ENCODE measurements around the gene NHEJ1. TPM values are rescaled to one million over a fixed set of nuclear protein-coding genes. Genes with fewer than 3 reads are reported as not detected.
"Not testable (repeated sequence)": the region's sequence is repeated elsewhere in the genome, so short reads cannot be mapped to it uniquely, and the experiment has no call there.

NHEJ1 gene
- total RNA-seq, 1 experiment from 2014 or later: 16.7 TPM

- no peak overlapping the region for H3K27ac ChIP-seq (ENCODE audit: low read length)
- no peaks in the 10 kb centered on the region for H3K27me3 ChIP-seq (ENCODE audit: low read length)
- H3K9ac ChIP-seq (ENCODE audit: low read length): no peak overlapping the region
- no peaks in the 10 kb centered on the region for H3K9me2 ChIP-seq (replicated peaks; ENCODE audit: low read length)
- peaks cover 5% of the 10 kb centered on the region; the same call in 1 of the 2 replicates for H3K79me2 ChIP-seq (ENCODE audit: low read length)
- no peaks in the 10 kb centered on the region for H3K36me3 ChIP-seq (ENCODE audit: low read depth, low read length)
- no peak for DNase-seq
- H3K4me3 ChIP-seq (ENCODE audit: low read length): no peak overlapping the region
- no peak overlapping the region for H3K4me2 ChIP-seq (ENCODE audit: low read length)
- H3F3A ChIP-seq (ENCODE audit: low read length, unreplicated experiment): no peaks in the 10 kb centered on the region
- no peak for ATAC-seq
- H2AFZ ChIP-seq (ENCODE audit: low read length): no peak overlapping the region
- ChIA-PET POLR2A (ENCODE audit: unreplicated experiment) (no interaction called here), CTCF (no interaction called here)
- H3K9me3 ChIP-seq (ENCODE audit: low read length): no peaks in the 10 kb centered on the region
- TF ChIP-seq EZH2 (IDR thresholded peaks at IDR 0.05; ENCODE audit: low read length, unreplicated experiment): no peak
- no peak for TF ChIP-seq EZH2phosphoT487 (IDR thresholded peaks at IDR 0.05; ENCODE audit: borderline replicate concordance, low read length)
- TF ChIP-seq, protein P1, sequence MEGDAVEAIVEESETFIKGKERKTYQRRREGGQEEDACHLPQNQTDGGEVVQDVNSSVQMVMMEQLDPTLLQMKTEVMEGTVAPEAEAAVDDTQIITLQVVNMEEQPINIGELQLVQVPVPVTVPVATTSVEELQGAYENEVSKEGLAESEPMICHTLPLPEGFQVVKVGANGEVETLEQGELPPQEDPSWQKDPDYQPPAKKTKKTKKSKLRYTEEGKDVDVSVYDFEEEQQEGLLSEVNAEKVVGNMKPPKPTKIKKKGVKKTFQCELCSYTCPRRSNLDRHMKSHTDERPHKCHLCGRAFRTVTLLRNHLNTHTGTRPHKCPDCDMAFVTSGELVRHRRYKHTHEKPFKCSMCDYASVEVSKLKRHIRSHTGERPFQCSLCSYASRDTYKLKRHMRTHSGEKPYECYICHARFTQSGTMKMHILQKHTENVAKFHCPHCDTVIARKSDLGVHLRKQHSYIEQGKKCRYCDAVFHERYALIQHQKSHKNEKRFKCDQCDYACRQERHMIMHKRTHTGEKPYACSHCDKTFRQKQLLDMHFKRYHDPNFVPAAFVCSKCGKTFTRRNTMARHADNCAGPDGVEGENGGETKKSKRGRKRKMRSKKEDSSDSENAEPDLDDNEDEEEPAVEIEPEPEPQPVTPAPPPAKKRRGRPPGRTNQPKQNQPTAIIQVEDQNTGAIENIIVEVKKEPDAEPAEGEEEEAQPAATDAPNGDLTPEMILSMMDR (conservative IDR thresholded peaks at IDR 0.05; ENCODE audit: low read depth, low read length): no peak
- intact Hi-C loops (cut with micrococcal nuclease): no loop called here
- H3K4me1 ChIP-seq (ENCODE audit: insufficient read depth, low read length): peaks cover 20% of the 10 kb centered on the region
- no peaks in the 10 kb centered on the region for H4K20me1 ChIP-seq (ENCODE audit: low read length)
- no TSS peak for BruUV-seq (replicated peaks)
Observed at GRCh38 chr2:219205165-219205538, 44.5 kb upstream of the NHEJ1 start.

DNA sequence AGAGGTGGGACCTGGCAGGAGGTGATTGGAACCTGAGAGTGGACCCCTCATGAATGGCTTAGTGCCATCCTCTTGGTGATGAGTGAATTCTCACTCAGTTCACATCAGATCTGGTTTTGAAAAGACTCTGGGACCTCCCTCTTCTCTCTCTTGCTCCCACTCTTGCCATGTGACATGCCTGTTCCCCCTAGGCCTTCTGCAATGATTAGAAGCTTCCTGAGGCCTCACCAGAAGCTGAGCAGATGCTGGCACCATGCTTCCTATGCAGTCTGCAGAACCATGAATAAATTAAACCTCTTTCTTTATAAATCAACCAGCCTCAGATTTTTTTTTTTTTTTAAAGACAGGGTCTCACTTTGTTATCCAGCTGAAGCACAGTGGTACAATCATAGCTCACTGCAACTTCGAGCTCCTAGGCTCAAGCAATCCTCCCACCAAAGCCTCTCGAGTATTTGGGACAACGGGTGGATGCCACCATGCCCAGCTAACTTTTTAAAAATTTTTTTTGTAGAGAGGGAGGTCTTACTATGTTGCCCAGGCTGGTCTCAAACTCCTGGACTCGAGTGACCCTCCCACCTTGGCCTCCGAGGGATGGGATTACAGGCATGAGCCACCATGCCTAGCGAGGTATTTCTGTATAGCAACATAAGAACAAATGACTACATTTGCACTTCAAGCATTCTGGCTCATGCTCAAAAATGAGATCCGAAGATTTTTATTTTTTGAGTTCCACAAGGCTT is 44.0 kb upstream of the NHEJ1 start:
- Histone ChIP-seq H3K4me3 (ENCODE audit: low read length) (no peak overlapping the region), H3K27me3 (ENCODE audit: low read length) (no peaks in the 10 kb centered on the region), H3K9ac (ENCODE audit: low read length) (no peak overlapping the region), H3K36me3 (ENCODE audit: low read depth, low read length) (no peaks in the 10 kb centered on the region), H3K9me2 (replicated peaks; ENCODE audit: low read length) (no peaks in the 10 kb centered on the region), H3K4me2 (ENCODE audit: low read length) (no peak overlapping the region), H3K4me1 (ENCODE audit: insufficient read depth, low read length) (peaks cover 20% of the 10 kb centered on the region), H3F3A (ENCODE audit: low read length, unreplicated experiment) (no peaks in the 10 kb centered on the region), H3K27ac (ENCODE audit: low read length) (no peak overlapping the region), H3K9me3 (ENCODE audit: low read length) (no peaks in the 10 kb centered on the region), H2AFZ (ENCODE audit: low read length) (no peak overlapping the region), H3K79me2 (ENCODE audit: low read length) (peaks cover 5% of the 10 kb centered on the region; the same call in 1 of the 2 replicates), H4K20me1 (ENCODE audit: low read length) (no peaks in the 10 kb centered on the region)
- ChIA-PET POLR2A (ENCODE audit: unreplicated experiment) (no interaction called here), CTCF (no interaction called here)
- no peak for DNase-seq
- TF ChIP-seq EZH2phosphoT487 (IDR thresholded peaks at IDR 0.05; ENCODE audit: borderline replicate concordance, low read length) (no peak), EZH2 (IDR thresholded peaks at IDR 0.05; ENCODE audit: low read length, unreplicated experiment) (no peak)
- TF ChIP-seq, protein P1 (conservative IDR thresholded peaks at IDR 0.05; ENCODE audit: low read depth, low read length): no peak
- no peak for ATAC-seq
- BruUV-seq (replicated peaks): no TSS peak
- intact Hi-C loops (cut with micrococcal nuclease): no loop called here

DNA sequence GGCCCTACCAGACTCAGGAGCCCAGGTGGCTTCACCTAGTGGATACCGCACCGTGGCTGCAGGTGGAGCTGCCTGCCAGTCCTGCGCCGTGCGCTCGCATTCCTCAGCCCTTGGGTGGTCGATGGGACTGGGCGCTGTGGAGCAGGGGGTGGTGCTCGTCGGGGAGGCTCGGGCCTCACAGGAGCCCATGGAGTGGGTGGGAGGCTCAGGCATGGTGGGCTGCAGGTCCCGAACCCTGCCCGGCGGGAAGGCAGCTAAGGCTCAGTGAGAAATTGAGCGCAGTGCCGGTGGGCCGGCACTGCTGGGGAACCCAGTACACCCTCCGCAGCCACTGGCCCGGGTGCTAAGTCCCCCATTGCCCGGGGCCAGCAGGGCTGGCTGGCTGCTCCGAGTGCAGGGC is 40.7 kb upstream of the NHEJ1 start:
- H3K27me3 ChIP-seq (ENCODE audit: low read length); H4K20me1 ChIP-seq (ENCODE audit: low read length); intact Hi-C loops (cut with micrococcal nuclease); H3K9me3 ChIP-seq (ENCODE audit: low read length); POLR2A ChIA-PET (ENCODE audit: unreplicated experiment); H2AFZ ChIP-seq (ENCODE audit: low read length); H3K79me2 ChIP-seq (ENCODE audit: low read length); DNase-seq; H3K36me3 ChIP-seq (ENCODE audit: low read depth, low read length); H3K9ac ChIP-seq (ENCODE audit: low read length); H3K27ac ChIP-seq (ENCODE audit: low read length); H3K4me3 ChIP-seq (ENCODE audit: low read length); ATAC-seq; H3K4me1 ChIP-seq (ENCODE audit: insufficient read depth, low read length); CTCF ChIA-PET; H3F3A ChIP-seq (ENCODE audit: low read length, unreplicated experiment); H3K4me2 ChIP-seq (ENCODE audit: low read length); BruUV-seq (replicated peaks); H3K9me2 ChIP-seq (replicated peaks; ENCODE audit: low read length): not testable (repeated sequence)

DNA sequence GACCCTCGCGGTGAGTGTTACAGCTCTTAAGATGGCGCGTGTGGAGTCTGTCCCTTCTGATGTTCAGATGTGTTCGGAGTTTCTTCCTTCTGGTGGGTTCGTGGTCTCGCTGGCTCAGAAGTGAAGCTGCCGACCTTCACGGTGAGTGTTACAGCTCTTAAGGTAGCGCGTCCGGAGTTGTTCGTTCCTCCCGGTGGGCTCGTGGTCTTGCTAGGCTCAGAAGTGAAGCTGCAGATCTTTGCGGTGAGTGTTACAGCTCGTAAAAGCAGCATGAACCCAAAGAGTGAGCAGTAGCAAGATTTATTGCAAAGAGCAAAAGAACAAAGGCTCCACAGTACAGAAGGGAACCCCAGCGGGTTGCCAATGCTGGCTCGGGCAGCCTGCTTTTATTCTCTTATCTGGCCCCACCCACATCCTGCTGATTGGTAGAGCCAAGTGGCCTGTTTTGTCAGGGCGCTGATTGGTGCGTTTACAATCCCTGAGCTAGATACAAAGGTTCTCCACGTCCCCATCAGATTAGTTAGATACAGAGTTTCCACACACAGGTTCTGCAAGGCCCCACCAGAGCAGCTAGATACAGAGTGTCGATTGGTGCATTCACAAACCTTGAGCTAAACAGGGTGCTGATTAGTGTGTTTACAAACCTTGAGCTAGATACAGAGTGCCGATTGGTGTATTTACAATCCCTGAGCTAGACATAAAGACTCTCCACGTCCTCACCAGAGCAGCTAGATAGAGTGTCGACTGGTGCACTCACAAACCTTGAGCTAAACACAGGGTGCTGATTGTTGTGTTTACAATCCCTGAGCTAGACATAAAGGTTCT is 40.1 kb upstream of the NHEJ1 start:
- H2AFZ ChIP-seq (ENCODE audit: low read length); DNase-seq; intact Hi-C loops (cut with micrococcal nuclease); H3K4me1 ChIP-seq (ENCODE audit: insufficient read depth, low read length); H3K4me3 ChIP-seq (ENCODE audit: low read length); H3K9me3 ChIP-seq (ENCODE audit: low read length); H3K36me3 ChIP-seq (ENCODE audit: low read depth, low read length); H3F3A ChIP-seq (ENCODE audit: low read length, unreplicated experiment); ATAC-seq; H4K20me1 ChIP-seq (ENCODE audit: low read length); H3K27me3 ChIP-seq (ENCODE audit: low read length); H3K9ac ChIP-seq (ENCODE audit: low read length); H3K9me2 ChIP-seq (replicated peaks; ENCODE audit: low read length); H3K4me2 ChIP-seq (ENCODE audit: low read length); CTCF ChIA-PET; H3K27ac ChIP-seq (ENCODE audit: low read length); H3K79me2 ChIP-seq (ENCODE audit: low read length): not testable (repeated sequence)
- POLR2A ChIA-PET (ENCODE audit: unreplicated experiment): interaction anchor here (0.6 kb wide), 1 partner anchor 44 kb away, joined by 5 read pairs; no protein-coding TSS in a partner anchor
- TSS peak; percentile 94 for BruUV-seq (replicated peaks)

Measured in PC-3 (cell line).